ENCODE measurements around the gene SLPI.

Gene SLPI

DNA sequence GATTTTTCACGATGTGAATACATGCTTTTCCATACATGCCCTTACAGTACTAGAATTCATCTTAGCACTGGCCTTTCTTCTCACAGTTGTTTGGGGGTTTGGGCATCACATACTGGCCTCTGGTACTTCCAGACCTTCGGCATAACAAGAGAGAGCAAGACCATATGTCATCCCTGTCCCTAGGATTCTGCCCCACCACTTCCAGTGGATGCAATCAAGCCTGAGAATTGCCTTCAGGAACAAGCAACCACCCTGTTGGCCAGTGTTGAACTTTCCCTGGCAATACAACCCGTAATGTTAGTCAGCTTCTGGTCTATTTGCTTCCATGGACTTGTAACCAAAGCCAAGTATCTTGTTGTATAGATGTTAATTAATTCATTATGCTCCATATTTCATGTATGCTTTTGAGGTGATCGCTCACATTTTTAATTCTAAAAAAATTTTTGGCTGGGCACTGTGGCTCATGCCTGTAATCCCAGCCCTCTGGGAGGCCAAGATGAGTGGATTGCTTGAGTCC is 15.4 kb upstream of the SLPI start:
- DNase-seq = no peak

DNA sequence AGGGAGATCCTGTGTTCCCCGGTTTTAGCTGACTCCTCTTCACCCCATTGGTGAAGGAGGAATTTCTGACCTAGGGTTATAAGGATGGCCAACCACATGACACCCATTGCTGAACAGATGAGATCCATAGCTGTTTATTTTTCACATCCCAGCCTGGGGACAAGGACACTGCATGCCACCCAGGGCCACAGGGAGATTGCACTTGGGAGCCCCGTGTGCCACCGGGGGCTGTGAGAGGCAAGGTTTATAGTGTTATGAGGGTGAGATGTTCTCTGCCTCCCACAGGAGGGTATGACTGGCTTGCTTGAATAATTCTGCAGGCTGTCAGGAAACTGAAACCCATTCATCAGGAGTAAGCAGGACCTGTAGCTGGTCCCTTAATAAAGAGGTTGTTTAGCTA is 14.7 kb upstream of the SLPI start:
- no peak for DNase-seq

DNA sequence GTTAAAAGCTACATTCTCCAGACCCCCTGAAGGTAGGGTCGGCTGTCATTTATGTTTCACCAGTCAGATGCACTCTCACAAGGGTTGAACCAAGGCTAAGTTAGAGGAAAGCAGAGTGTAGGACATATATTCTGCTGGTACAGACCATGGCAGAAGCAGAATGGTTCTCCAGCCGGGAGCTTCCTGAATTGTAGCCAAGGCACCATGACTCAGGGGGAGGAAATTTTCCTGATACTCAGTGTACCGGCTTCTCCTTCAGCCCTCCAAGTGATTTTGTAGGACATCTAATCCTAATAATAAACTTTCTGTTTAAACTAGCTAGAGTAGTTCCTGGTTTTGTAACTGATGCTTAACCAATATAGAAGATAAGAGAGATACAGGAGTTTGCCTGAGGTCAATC is 14.2 kb upstream of the SLPI start:
- DNase-seq = no peak

DNA sequence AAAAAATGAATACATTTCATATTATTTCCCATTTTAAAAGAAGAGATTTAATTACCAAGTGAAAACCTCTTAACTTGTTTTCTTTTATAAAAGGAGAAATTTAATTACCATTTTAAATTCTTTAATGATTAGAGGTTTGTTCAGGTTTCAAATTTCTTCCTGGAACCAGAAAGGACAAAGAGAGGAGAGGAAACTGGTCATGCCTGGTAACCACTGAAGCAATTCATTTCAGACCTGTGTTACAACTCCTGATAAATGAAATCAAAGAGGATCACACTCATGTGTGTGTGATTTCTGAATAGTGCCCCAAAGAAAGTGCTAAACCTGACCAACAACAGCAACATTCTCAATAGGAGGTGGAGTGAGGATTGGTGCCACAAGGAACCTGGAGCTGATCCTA is 12.6 kb upstream of the SLPI start:
- DNase-seq = no peak

DNA sequence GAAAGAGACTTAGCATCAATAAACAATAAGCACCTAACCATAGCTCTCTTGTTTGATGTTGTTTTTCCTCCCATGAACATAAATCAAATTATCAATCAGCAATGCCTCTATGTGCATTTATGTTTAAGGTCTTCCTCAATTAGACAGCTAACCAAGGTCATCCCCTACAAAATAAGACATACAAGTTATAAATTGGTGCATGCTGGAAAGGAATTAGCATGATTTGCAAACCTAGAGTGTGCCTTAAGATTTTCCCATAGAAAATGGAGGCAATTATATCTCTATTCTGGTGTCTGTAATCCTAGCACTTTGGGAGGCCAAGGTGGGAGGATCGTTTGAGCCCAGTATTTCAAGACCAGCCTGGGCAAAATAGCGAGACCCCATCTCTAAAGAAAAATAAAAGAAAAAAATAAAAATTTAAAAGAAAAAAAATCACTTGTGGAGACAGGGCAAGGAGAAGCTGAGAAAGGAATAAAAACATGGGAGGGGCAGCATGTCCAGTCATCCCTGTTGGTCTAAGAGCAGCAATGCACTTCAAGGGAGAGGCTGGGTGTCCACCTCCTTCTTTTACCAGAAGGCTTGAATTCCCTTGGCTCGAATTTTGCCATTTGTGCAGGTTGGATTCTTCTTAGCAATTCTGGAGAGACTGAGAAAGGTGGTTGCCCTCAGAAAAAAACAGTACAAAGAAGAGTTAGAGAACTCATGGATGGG is 9.3 kb upstream of the SLPI start:
- DNase-seq = no peak

DNA sequence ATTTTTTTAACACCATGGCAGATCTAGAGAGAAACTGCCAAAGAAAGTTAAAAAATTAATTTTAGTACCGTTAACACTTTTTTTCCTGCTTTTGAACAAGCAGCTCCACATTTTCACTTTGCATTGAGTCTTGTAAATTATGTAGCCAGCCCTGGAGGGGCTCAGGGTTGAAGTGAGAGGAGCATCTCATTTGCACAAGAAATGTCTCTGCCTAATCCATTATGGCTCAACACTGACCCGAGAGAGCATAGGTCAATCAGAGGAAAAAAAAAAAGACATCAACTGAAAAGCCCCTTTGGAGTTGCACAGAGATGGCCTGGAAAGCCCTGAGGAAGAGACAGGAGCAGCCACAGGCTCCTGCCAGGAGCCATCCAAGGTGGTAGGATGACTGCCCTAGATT is 4.3 kb upstream of the SLPI start:
- no peak for DNase-seq

DNA sequence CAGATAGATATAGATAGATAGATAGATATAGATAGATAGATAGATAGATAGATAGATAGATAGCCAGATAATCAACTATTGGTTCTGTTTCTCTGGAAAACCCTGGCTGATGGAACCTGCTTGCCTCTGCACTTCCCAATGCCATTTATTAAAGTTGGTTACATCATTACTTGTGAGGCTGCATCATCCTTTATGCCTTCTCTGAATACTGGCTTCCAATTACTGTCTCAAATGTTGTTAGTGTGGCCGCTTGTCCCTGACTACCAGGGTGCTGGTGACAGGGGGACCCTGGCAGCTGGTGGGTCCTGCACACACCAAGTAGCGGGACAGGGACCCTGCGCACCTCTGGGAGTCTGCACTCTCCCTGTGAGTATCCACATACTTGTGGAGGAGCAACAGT is 3.9 kb upstream of the SLPI start:
- no peak for DNase-seq

DNA sequence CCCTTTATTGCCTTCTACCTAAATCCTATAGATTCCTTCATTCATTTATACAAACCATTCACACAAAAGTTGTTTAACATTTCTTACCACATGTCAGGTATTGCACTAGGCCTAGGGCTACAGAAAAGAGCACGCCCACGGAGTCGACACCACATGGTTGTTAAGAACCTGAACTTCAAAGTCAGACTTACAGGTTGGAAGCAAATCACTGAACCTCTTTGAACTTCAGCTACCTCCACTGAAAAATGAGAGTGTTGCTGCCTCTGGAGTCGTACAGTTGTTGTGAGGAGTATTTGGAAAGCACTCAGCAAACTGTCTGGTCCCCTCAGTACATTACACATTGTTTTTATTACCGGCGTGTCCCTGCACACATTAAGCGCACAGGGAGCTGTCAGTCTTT is 3.3 kb upstream of the SLPI start:
- DNase-seq = no peak

DNA sequence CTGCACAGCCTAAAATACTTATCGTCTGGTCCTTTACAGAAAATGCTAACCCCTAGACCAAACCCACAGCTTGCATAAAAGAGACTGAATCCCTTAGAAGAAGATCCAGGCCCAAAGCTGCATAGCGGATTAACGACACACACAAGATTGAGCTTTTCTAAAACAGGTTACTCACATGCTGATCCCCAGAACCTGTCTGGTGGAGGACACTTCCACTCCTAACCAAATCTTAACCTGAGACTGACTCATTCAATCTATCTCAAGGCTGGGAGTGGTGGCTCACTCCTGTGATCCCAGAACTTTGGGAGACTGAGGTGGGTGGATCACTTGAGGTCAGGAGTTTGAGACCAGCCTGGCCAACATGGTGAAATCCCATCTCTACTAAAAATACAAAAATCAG is 2.8 kb upstream of the SLPI start:
- DNase-seq = no peak

DNA sequence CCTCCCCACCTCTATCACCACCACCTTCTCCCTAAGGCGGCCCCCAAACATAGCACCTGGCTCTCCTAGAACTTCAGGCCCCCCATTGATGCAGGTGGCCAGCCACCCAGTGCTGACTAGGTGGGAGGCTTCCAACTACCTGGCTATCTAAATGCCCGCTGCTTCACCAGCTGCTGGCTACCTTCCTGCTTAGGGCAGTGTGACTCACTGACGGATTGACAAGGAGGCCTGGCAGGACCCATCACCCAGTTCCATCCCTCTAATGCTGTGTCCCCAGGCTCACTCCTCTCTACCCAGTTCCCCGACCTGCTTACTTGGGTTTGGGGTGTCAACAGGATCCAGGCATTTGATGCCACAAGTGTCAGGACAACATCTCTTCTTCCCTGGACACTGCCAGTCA is 1.1 kb downstream of the SLPI start:
- no peak for DNase-seq

DNA sequence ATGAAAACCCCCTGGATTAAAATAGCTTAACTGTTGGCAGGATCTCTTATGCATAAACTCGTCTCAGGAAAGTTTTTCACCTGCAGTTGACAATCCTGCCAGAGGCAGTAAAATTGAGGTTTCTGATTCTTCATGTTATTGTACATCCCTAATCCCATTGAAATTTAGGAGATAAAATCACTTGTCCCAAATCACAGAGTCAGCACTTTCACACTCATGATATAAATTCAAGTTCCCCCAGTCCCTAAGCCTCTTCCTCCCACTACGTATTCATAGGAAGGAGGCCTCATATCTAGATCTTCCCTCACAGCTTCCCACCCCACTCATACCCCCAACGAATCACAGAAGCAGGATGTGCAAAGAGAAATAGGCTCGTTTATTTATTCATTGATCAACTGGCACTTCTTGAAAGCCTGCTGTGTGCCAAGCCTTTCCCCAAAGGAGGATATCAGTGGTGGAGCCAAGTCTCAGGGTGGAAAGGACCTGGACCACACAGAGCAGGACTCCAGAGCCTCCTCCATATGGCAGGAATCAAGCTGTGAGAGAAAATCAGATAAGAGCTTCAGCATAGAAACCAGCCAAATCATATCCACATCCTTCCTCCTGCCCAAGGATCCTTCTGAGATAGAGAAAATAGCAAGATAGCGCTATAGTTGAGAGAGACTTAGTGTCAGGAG is 2.3 kb downstream of the SLPI start:
- no peak for DNase-seq

DNA sequence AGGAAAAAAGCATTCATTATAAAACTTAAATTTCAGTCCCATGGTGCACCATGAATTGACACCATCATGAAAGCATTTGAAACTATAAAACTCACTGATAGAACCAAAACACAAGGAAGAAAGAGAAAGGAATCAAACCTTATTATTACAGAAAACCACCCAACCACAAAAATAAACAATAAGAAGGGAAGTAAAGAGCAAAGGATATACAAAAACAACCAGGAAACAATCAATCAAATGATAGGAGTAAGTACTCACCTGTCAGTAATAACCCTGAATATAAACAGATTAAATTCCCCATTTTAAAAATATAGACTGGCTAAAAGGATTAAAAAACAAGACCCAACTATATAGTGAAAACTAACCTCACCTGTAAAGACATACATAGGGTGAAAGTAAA is 5.8 kb downstream of the SLPI start:
- DNase-seq = no peak

DNA sequence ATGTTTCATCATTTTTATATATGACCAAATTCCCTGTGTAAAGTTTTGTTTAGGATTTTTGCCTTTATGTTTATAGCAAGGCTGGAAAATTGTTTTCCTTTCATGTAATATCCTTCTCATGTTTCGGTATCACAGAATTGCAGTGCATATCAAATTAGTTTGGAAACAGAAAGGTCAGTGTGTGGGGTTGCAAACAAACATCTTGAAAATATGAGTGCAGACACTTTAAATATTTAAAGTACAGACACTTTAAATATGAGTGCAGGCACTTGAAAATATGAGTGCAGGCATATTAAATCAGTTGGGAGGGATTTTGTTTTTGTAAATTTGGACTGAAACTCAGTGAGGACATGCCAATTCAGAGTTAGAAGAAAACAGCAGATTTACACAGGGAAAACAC is 6.5 kb downstream of the SLPI start:
- DNase-seq = no peak

DNA sequence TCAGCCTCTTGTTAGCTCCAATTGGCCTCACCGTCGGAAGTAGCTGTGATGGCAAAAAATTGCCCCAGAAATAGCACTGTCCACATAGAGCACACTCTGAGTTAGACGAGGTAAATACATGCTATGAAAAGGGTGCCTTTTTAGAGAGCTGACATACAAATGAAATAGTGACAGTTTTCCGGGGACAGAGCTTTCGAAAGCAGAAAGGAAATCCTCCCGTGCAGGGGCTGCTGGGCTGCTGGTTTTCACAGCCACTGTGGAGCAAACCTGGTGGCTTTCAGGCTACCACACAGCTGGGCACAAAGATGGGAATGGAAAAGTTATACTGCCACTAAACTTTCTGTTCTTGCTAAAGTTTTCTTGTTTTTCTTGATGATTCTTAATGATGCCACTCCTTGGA is 8.3 kb downstream of the SLPI start:
- no peak for DNase-seq

DNA sequence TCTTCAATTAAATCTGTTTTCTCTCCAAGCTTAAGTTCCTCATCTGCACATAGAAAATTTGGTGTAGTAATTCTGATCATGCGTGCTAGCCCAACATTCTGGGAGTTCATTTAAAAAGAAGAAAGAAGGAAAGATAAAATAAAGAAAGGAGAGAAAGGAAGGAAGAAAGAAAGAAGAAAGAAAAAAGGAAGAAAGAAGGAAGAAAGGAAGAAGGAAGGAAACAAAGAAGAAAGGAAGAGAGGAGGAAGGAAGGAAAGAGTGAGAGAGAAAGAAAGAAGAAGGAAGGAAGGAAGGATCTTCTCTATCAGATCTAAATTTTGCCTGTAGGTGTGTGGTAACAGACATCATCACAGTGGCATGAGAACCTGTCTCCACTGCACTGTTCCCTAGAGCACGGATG is 16.2 kb downstream of the SLPI start:
- DNase-seq = no peak

DNA sequence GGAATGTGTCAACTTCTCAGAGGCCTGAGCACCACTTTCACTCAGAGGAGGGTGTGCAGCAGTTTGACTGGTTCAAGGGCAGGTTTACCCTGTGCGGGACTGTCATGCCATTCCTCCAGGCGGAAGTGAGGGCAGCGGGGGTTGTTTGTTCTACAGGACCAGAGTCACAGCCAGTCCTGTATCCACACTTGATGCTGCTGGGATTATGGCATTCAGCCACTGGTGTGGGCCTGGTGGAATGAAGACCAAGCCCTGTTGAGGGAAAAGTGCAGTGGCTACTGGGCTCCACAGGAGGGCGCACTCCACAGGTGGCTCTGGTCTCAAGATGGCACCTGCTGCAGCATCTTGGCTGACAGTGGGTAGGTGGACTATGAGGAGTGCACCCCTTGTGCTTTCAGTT is 18.4 kb downstream of the SLPI start:
- DNase-seq = no peak

DNA sequence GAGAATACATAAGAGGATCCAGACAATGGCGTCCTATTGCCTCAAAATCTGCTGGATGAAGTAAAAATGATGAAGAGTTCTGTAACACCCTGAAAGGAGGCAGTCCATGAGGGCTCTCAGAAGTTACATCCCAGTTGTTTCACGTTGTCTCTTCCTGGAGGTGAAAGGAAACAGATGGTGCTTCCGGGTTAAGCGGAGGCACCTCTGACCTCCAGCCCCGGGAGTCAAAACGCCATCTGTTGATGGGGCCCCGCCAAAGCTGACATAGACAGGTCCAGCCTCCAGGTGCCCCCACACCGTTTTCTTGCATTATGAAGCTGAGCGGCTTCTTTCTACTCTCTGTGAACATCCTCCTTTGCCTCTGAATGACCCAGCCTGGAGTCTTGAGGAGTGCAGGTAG is 23.7 kb downstream of the SLPI start:
- no peak for DNase-seq

DNA sequence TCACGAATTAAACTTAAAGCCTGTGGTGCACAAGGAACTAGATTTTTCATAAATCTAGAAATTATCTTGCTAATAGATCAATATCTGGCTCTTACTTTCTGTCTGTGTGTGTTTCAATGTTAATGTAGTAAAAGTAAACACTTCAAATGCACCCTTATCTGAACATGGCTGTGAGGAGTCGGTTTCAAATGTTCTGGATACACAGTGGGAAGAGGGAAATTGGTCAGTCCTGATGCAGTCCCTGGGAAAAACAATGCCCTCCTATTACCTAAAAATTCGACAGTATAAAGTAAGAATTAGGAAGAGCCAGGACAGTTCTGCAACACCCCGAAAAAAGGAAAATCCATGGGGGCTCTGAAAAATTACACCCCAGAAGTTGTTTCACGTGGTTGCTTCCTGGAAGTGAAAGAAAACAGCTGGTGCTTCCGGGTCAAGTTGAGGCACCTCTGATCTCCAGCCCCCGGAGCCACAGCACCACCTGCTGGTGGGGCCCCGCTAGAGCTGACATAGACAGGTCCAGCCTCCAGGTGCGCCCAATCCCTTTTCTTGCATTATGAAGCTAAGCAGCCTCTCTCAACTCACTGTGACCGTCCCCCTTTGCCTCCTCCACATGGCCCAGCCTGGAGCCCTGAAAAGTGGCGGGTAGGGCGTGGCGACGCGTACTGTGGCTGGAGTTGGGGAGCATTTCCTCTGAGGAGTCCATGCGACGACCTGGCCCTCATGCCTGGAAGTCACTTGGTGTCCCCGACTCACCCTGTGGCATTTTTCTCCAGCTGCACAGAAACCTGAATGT is 24.9 kb downstream of the SLPI start:
- no peak for DNase-seq

DNA sequence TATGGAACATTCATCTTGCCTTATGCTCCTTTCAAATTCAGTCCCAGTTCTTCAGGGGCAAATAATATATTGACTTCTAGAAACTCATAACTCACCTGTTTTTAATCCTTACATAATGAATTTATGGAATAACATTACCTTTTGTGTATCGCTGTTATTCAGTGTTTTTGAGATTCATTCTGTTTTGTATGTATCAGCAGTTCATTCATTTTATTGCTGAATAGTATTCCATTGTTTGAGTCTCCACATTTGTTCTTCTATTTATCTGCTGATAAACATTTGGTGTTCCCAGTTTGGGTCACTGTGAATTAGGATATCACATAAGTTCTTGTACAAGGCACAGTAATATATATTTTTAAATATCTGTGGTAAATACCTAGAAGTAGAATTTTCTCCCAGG is 28.1 kb downstream of the SLPI start:
- no peak for DNase-seq

DNA sequence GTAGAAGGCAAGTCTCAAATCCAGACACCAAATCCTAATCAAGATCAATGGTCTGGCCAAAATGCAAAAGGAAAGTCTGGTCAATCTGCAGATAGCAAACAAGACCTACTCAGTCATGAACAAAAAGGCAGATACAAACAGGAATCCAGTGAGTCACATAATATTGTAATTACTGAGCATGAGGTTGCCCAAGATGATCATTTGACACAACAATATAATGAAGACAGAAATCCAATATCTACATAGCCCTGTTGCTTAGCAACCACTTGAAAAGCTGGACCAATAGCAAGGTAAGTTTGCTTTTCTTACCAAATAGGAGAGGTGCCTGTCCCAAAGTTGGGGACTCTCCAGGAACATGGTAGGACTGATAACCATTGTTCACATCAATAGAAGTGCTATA is 31.2 kb downstream of the SLPI start:
- no peak for DNase-seq

DNA sequence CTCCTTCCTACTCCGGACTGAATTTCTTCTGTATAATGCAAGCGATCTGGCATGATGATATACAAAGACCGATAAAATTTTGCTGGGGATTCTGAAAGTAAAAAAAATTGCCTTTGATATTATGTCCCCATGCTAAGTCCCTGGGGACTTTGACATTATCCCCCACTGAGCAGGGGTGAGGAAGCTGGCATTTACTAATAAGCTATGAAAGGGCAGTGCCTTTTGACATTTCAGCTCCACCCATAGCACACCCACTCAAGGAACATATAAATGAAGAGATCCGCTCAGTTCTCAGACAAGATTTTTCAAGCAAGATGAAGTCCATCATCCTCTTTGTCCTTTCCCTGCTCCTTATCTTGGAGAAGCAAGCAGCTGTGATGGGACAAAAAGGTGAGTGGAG is 33.3 kb downstream of the SLPI start, which contains the start of gene SEMG2:
Gene SEMG2, plus strand, starts transcription at position 298 of the 400 bp plus-strand sequence. Its CDS starts 17 bp downstream, at position 315.
- DNase-seq = no peak

DNA sequence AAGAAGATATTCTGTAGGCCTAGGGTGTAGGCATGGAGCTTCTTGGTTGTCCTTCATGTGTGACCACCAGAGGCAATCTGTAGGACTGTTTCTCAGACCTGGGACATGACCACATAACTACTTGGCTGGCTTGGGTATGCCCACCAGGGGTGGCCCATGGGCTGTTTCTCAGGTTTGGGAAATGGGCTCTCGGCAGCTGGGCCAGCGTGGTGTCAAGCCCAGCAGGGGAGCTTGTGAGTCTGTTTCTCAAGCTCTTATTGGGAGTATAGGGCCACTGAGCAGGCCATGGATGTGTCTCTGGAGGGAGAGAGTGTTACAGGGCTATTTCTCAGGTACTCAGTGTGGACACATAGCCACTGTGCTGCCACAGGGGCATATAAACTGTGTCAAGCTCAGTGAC is 35.7 kb downstream of the SLPI start:
- DNase-seq = no peak

DNA sequence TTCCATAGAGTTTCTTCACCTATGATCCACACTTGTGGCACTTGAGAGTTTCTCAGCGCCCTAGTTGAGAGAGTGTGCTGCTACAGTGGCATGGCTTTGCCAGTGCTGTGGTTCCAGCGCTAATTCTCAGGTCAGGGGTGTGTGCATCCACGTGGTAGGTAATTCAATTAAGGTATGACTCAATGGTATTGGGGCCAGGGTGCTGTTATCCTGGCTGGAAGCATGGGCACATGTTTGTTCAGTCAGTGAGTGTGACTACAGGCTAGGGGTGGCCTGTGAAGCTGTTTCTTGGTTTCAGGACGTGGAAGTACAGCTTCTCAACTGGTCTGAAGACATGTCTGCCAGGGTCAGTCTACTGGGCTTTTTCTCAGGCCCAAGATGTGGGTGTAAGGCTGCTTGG is 36.2 kb downstream of the SLPI start:
- no peak for DNase-seq

DNA sequence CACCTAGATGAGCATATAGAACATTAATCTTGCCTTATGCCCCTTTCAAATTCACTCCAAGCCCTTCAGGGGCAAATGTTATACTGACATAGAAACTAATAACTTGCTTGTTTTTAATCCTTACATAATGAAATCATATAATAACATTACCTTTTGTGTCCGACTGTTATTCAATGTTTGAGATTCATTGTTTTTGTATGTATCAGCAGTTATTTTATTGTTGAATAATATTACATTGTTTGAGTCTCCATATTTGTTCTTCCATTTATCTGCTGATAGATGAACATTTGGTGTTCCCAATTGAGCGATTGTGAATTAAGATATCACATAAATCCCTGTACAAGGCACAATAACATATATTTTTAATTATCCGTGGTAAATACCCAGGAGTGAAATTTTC is 41.5 kb downstream of the SLPI start:
- no peak for DNase-seq

Measured in stimulated activated naive CD4-positive, alpha-beta T cell treated with Interleukin-2 at 50 U/mL for 16 hours (primary cell).